HG02852 (cell line): ENCODE measurements around the gene KYAT1.
"Not testable (repeated sequence)": the region's sequence is repeated elsewhere in the genome, so short reads cannot be mapped to it uniquely, and the experiment has no call there.

Source experiments
- ATAC-seq: cut with Tn5 transposase; IDR thresholded peaks from one replicate; pipeline ENCODE4 v1.9.1; 2021; ENCODE audit warnings: mild to moderate bottlenecking, moderate library complexity; ENCODE audit not compliant: unreplicated experiment

Gene KYAT1

DNA sequence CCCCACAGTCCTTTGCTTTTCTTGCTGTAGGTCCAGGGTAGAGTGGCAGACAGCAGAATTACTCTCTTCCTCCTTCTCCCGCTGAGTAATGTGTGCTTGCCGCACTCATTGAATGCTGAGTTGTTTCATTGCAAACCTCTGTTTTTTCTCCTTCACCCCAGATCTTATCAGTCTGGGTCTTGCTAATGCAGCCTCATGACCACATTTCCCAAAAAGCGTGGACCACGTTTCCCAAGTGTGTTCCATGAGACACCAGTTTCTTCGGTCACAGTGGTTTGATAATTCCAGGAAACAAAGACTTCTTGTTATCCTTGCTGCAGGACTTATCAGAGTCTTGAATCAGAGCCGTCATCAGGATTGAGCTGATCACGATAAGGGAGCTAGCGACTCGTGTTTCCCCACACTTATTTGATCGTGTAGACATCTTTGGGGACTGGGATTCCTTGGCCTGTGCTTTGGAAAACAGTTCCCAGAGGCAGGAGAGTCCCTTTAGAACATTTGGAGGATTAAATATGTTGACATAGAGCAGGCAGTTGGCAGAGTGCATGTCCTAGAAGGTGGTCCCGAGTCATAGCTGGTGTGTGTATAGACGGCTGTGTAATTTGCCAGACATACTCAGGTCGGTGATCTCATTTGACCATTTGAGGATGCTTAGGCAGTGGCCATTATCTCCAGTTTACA, 4.6 kb upstream of the KYAT1 start:
- no peak for ATAC-seq

DNA sequence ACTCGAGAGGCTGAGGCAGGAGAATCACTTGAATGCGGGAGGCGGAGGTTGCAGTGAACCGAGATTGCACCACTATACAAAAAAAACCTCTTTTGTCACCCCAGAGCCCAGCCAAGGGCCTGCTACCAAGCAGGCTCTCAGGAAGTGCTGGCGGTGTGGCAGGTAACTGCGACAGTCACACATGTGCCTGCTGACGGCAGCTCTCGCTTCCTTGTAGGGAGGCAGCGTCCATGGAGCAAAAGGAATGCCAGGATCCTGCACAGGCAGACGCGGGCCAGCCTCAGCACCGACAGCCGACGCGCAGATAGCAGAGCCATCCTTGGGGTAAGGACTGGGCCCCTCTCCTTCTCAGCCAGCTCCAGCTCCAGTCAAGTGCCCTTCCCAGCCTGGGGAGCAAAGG, 4.0 kb upstream of the KYAT1 start:
- no peak for ATAC-seq

DNA sequence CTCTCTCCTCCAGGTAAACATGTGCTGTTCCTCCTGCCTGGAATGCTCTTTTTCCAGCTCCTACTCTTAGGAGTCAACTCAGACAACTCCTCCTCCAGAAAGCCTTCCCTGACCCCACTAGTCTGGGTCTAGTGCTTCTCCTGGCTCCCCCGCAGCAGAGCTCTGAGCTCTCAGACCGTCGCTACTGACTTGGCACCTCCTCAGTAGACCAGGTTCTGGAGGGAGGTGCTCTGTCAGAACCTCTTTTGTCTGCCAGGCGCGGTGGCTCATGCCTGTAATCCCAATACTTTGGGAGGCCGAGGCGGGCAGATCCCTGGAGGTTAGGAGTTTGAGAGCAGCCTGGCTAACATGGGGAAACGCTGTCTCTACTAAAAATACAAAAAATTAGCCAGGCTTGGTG, 3.6 kb upstream of the KYAT1 start:
- ATAC-seq = no peak

DNA sequence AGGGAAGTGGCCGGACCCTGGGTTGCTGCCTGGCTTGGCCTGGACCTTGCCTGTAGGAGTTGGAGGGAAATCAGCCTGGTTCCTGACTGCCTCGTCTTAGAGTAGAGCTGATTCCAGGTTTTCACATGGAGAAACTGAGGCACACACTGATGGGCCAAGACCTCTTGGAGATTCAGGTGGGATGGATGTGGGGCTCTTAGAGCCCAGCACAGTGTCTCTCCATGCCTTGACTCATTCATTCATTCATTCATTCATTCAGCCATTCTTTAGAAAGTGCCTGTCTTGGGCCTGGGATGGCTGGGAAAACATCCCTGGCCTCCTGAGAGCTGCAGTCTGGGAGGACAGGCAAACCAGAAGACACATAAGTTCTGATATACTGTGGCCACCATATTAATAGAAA, 2.4 kb upstream of the KYAT1 start:
- ATAC-seq = no peak

DNA sequence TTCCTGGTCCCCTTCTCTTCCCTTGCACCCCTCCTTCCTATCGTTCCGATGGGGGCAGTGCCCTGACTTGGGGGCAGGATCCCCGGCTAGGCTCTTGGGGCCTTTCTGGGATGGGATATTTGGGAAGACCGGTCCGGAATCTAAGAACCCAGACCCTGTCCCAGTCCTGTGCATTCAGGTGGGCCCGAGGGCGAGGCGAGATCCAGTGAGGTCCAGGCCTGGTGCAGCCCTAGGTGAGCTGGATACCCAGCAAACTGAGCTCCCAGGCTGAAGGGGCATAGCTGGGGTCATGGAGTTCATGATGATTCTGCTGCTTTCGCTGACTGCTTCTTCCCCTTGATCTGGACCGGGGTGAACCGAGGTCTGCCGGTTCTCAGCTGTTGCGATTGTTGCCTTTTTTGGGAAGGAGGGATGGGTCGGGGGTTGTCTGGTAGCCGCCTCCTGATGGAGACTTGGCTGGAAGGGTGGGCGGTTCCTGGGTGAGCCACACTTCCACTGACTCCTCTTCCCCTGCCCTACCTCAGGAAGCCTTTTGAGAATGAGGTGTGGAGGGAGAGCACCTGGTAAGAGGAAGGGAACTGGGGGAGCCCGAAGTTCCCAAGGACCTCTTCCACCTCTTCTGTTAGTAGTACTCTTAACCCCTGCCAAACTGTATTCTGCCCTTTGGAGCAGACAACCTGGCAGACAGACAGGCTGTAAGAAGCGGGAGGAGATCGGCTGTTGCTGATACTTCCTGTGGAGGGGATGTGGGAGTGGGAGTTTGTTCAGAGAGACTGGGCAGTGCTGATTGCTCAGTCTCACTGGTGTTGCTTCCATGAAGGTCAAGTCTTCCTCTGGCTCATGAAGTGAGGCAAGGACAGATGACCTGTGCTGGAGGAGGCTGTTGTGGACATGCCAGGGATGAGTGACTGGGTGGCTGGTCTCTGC, 1.2 kb upstream of the KYAT1 start:
- ATAC-seq = no peak

DNA sequence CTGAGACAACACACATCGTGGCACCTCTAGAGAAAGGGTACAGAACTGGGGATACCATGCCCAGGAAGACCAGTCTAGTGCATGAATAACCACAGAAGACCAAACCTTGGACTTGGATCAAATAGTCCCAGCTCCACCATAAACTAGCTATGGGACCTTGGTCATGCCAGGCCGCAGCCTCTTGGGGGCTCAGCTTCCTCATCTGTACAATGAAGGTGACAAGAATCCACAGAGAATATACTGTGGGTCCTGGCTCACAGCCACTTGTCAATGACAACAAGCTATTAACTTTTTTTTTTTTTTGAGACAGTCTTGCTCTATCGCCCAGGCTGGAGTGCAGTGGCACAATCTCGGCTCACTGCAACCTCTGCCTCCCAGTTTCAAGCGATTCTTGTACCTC, 3.9 kb downstream of the KYAT1 start:
- no peak for ATAC-seq

DNA sequence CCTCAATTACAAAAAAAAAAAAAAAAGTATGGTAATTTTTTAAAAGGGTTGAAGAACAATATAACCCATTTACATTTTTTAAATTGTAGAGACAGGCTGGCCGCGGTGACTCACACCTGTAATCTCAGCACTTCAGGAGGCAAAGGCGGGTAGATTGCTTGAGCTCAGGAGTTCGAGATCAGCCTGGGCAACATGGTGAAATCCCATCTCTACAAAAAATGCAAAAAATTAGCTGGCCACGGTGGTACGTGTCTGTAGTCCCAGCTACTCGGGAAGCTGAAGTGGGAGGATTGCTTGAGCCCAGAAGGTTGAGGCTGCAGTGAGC, 10.8 kb downstream of the KYAT1 start:
- ATAC-seq = not testable (repeated sequence)

DNA sequence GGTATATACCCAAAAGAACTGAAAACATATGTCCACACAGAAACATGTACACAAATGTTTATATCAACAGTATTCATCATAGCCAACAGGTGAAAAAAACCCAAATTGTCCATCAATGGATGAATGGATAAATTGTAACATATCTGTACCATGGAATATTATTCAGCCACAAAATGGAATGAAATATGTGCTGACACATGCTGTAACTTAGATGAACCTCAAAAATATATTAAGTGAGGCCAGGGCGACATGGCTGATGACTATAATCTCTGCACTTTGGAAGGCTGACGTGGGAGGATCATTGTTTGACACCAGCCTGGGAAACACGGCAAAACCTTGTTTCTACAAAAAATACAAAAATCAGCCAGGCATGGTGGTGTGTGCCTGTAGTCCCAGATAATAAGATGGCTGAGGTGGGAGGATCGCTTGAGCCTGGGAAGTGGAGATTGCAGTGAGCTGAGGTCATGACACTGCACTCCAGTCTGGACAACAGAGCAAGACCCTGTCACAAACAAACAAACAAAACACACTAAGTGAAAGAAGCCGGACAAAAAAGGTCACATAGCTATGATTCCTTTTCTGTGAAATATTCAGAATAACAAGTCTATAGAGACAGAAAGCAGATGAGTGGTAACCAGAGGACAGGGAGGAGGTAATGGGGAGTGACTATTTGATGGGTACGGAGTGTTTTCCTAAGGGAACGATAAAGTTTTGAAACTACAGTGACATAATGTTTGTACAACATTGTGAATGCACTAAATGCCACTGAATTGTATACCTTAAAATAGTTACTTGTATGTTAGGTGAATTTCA, 11.4 kb downstream of the KYAT1 start:
- ATAC-seq = no peak

DNA sequence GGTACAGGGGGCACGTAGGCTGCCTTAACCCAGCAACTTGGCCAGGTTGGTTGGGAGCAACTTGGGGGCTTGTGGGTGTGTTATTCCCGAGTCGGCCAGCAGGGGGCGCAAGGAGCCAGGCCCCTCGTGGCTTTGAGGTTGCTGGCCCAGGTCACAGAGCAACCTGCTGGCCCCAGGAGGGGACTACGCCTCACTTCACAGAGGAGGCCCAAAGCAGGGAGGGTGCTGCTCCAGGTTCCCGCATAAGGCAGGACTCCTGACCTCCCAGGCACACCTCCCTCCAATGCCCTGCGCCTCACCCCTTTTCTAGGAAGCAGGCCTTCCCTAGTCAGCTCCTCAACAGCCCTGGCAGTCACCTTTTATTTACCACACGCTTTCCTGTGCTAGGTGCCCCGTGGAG, 18.1 kb downstream of the KYAT1 start:
- ATAC-seq = no peak

DNA sequence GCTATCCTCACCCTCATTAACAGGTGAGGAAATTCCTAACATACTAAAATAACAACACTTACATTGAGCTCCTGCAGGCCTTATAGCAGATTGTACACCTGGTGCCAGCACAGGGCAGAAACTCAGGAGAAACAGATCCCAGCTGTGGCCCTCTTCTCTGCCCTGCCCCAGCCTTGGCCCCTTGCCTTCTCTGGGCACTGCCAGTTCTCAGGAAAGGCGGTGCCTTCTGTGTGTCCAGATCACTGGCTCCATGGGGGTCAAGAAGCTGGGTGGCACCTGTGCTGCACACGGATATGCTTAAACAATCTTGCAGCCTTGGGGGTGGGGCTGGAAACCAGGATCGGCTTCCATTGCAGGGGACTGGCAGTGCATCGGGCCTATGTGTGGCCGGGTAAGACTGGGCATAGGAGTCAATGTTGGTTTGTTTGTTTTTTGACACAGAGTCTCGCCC, 19.3 kb downstream of the KYAT1 start:
- no peak for ATAC-seq

DNA sequence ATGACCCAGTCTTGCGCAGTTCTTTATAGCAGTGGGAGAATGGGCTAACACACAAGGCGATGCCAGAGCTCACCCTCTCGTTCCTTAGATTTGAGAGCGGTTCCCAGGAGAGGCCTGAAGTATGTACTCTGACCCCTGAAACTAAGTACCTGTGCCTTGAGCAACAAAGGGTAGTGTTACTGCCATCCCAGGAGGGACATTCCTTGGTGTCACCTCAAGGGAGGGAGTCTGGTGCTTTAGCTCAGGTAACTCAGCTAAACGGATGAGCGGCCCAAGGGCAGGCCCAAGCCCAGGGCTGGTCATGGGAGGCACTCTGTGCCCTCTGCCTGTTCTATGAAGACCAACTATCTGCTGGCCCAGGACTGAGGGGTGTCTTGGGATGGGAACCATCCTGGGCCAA, 20.2 kb downstream of the KYAT1 start:
- ATAC-seq = no peak

DNA sequence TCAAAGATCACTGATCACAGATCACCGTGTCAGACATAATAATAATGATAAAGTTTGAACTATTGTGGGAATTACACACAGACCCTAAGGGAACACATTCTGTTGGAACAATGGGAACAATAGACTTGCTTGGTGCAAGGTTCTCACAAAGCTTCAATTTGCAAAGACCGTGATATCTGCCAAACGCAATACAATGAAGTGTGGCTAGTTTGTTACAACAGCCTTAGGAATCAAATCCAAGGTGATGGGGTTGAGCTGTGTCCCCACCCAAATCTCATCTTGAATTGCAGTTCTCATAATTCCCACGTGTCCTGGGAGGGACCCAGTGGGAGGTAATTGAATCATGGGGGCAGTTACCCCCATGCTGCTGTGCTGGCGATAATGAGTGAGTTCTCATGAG, 20.8 kb downstream of the KYAT1 start:
- ATAC-seq = no peak

DNA sequence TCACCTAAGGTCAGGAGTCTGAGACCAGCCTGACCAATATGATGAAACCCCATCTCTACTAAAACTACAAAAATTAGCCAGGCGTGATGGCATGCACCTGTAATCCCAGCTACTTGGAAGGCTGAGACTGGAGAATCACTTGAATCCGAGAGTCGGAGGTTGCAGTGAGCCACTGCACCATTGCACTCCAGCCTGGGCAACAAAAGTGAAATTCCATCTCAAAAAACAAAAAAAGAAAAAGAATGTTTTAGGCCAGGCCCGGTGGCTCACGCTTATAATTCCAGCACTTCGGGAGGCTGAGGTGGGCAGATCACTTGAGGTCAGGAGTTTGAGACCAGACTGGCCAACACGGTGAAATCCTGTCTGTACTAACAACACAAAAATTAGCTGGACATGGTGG, 23.3 kb downstream of the KYAT1 start:
- not testable (repeated sequence) for ATAC-seq

DNA sequence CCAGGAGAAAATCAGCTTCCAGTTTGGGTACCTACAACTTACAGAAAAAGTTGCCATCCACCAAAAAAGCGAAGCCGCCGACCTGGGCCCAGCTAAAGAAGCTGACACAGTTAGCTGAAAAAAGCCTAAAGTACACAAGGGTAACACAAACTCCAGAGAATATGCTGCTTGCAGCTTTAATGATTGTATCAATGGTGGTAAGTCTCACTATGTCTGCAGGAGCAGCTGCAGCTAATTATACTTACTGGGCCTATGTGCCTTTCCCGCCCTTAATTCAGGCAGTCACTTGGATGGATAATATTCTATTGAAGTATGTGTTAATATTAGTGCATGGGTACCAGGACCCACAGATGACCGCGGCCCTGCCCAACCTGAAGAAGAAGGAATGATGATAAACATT, 27.3 kb downstream of the KYAT1 start:
- ATAC-seq = not testable (repeated sequence)

DNA sequence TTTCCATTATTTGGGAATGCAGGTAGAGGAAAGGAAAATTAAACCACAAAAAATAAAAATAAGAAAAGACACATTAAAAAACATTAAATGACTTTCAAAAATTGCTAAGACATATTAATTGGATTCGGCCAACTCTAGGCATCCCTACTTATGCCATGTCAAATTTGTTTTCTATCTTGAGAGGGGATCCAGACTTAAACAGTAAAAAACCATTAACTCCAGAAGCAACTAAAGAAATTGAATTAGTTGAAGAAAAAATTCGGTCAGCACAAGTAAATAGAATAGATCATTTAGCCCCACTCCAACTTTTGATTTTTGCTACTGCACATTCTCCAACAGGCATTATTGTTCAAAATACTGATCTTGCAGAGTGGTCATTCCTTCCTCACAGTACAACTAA, 29.1 kb downstream of the KYAT1 start:
- ATAC-seq = not testable (repeated sequence)

DNA sequence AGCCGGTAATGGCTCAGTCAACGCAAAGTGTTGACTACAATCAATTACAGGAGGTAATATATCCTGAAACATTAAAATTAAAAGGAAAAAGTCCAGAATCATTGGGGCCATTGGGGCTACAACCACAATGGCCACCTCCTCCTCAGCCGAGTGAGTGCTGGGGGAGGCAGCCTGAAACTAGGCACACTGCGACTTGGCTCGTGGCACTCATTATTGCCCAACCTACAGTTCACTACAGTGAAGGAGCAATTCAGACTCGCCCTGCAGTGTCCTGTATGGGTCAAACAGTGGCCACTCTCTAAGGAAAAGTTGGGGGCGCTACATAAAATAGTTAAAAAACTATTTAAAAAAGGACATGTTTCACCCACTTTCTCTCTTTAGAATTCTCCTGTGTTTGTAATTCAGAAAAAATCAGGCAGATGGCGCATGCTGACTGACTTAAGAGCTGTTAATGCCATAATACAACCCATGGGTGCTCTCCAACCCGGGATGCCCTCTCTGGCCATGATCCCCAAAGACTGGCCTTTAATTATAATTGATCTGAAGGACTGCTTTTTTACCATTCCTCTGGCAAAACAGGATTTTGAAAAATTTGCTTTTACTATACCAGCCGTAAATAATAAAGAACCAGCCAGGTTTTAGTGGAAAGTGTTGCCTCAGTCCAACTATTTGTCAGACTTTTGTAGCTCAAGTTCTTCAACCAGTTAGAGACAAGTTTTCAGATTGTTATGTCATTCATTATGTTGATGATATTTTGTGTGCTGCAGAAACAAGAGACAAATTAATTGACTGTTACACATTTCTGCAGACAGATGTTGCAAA, 29.8 kb downstream of the KYAT1 start:
- ATAC-seq = not testable (repeated sequence)

DNA sequence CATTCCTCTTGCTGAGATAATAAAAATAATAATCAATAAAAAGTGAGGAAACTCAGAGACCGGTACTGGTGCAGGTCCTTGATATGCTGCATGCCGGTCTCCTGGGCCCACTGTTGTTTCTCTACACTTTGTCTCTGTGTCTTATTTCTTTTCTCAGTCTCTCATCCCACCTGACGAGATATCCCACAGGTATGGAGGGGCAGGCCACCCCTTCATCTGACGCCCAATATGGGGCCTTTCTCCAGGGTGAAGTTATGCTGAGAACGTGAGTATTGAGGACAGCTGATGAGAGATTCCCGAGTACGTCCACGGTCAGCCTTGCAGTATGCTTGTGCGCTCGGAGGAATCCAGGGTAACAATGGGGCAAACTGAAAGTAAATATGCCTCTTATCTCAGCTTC, 30.7 kb downstream of the KYAT1 start:
- ATAC-seq = not testable (repeated sequence)

DNA sequence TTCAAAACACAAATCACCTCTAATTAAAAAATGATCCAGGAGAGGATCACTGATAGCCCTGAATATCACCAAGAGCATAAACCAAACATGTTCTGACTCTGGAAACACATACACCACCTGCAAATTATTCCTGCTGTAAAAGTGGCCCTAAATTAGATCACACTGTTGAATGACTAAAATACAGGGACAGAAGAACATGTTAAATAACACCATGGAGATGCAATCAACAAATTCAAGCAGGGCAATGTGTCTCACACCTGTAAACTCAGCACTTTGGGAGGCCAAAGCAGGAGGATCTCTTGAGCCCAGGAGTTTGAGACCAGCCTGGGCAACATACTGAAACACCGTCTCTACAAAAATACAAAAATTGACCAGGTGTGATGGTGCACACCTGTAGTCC, 33.9 kb downstream of the KYAT1 start:
- no peak for ATAC-seq

DNA sequence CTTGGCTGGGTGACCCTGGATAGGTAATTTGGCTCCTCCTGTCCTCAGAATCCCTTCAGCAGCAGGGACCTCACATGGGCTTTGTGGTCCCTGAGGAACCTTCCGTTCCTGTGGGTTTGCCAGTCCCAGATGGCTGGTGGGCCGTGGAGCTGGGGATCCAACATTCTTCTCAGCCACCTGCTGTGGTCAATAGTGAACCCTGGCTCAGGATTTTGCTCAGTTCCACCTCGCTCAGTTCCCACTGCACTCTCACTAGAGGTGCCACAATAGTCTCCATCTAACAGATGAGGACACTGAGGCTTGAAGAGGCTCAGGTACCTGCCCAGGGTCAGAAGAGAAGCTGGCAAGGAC, 35.1 kb downstream of the KYAT1 start:
- no peak for ATAC-seq

DNA sequence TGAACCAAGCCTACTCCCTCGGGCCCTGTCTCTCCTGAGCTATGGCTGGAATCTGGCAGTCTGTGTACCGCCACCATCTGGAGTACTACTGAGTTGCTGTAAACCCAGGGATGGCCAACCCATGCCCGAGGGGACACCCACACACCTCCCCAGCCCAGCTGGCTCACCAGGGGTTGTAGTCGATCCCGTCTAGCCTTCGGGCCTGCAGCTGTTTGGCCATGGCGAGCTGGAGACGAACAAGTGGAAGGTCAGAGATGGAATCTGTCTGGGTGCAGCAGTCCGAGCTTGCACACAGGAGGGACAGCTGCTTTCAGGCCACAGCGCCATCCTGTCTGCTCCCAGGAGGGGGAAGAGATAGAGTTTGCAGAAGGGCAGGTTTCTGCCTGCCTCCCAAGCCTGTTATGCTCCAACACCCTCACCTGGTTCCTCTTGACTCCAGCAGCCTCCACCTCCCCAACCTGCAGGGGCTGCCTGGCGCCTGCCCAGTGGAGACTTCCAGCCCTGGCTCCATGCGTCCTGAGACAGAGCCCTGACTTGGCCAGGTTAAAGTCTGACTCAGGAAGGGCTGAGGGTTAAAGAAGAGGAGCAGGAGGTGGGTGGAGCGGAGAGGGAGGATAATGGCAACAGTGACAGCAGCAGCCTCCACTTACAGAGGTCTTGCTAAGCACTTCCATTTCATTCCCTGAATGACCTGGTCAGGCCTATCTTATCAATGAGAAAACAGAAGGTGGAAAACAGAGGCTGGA, 36.4 kb downstream of the KYAT1 start:
- ATAC-seq = no peak
